Loucy (cell line): ENCODE measurements around the gene PTK6.
A peak's percentile ranks its signal among the peaks of the same experiment; 100 is the strongest.

Source experiments
- H2AFZ ChIP-seq: fragments of 200-600 bp; sonication (generic); 2 replicates; pipeline ENCODE4 v1.6.0; 2016; ENCODE audit warnings: antibody characterized with exemption, mild to moderate bottlenecking, low read length, moderate library complexity
- H3F3A ChIP-seq: fragments of 200-600 bp; 2 replicates; pipeline ENCODE4 v1.6.0; 2016; ENCODE audit warnings: antibody characterized with exemption, low read depth, mild to moderate bottlenecking
- H3K27me3 ChIP-seq: fragments of 200-600 bp; sonication (generic); 2 replicates; pipeline ENCODE4 v1.6.1; 2014; ENCODE audit warnings: low read length, mild to moderate bottlenecking; ENCODE audit not compliant: insufficient read depth, poor library complexity, severe bottlenecking
- H3K36me3 ChIP-seq: fragments of 200-600 bp; sonication (generic); 2 replicates; pipeline ENCODE4 v1.6.1; 2016; ENCODE audit warnings: low read length; ENCODE audit not compliant: insufficient read depth
- H3K4me1 ChIP-seq: fragments of 200-600 bp; sonication (generic); 2 replicates; pipeline ENCODE4 v1.5.1; 2014; ENCODE audit warnings: low read length, mild to moderate bottlenecking; ENCODE audit not compliant: insufficient read depth, poor library complexity, severe bottlenecking
- H3K4me2 ChIP-seq: fragments of 200-600 bp; sonication (generic); 2 replicates; pipeline ENCODE4 v1.6.0; 2014; ENCODE audit warnings: antibody characterized with exemption, low read length, low read depth, mild to moderate bottlenecking; ENCODE audit not compliant: poor library complexity, severe bottlenecking
- H3K4me3 ChIP-seq: fragments of 200-600 bp; sonication (generic); 2 replicates; pipeline ENCODE4 v1.5.1; 2014; ENCODE audit warnings: low read length, mild to moderate bottlenecking, mixed read lengths; ENCODE audit not compliant: poor library complexity, severe bottlenecking
- H3K79me2 ChIP-seq: fragments of 200-600 bp; sonication (generic); 2 replicates; pipeline ENCODE4 v1.6.1; 2014; ENCODE audit warnings: low read length; ENCODE audit not compliant: insufficient read depth
- H3K9ac ChIP-seq: fragments of 200-600 bp; sonication (generic); 2 replicates; pipeline ENCODE4 v1.6.0; 2014; ENCODE audit warnings: mild to moderate bottlenecking, low read depth, low read length, moderate library complexity; ENCODE audit not compliant: poor library complexity, severe bottlenecking
- H3K9me2 ChIP-seq: fragments of 200-600 bp; sonication (generic); replicated peaks from 2 replicates; pipeline ENCODE4 v1.6.1; 2016; ENCODE audit warnings: low read depth, low read length, mixed read lengths
- H3K9me3 ChIP-seq: fragments of 200-600 bp; sonication (generic); 2 replicates; pipeline ENCODE4 v1.6.1; 2014; ENCODE audit warnings: mild to moderate bottlenecking, antibody characterized with exemption, low read length, low read depth; ENCODE audit not compliant: insufficient read depth
- H4K20me1 ChIP-seq: fragments of 200-600 bp; sonication (generic); 2 replicates; pipeline ENCODE4 v1.6.0; 2014; ENCODE audit warnings: antibody characterized with exemption, low read length, mild to moderate bottlenecking; ENCODE audit not compliant: insufficient read depth, poor library complexity, severe bottlenecking
- CTCF ChIP-seq: fragments of 200-600 bp; sonication (generic); conservative IDR thresholded peaks from 2 replicates; pipeline ENCODE4 v1.5.1; 2014; ENCODE audit warnings: mild to moderate bottlenecking, antibody characterized with exemption, low read length
- EZH2phosphoT487 ChIP-seq: fragments of 200-600 bp; IDR thresholded peaks from 2 replicates; pipeline ENCODE4 v1.6.1; 2018; ENCODE audit warnings: antibody characterized with exemption, mild to moderate bottlenecking, moderate library complexity, borderline replicate concordance

Gene PTK6

GRCh38 chr20:63537525-63538203, 488 bp upstream of the PTK6 start:
- Histone ChIP-seq H3K4me1 (peaks cover 12% of the 10 kb centered on the region), H3K9me2 (no peaks in the 10 kb centered on the region), H3K79me2 (no peaks in the 10 kb centered on the region), H4K20me1 (no peaks in the 10 kb centered on the region), H3K9ac (peak overlapping the region; percentile 66), H2AFZ (peak overlapping the region; percentile 62; the same call in 1 of the 2 replicates), H3K4me3 (peak overlapping the region; percentile 63), H3K27me3 (no peaks in the 10 kb centered on the region), H3F3A (no peaks in the 10 kb centered on the region), H3K9me3 (no peaks in the 10 kb centered on the region), H3K4me2 (peak overlapping the region; percentile 66), H3K36me3 (no peaks in the 10 kb centered on the region)
- TF ChIP-seq CTCF = peak; percentile 79
- no peak for TF ChIP-seq EZH2phosphoT487

- Histone ChIP-seq H3K4me2 (no peak overlapping the region), H3F3A (no peaks in the 10 kb centered on the region), H2AFZ (no peak overlapping the region), H3K36me3 (no peaks in the 10 kb centered on the region), H3K4me1 (peaks cover 12% of the 10 kb centered on the region), H3K9me3 (no peaks in the 10 kb centered on the region), H3K9ac (no peak overlapping the region), H3K27me3 (no peaks in the 10 kb centered on the region), H3K4me3 (no peak overlapping the region), H4K20me1 (no peaks in the 10 kb centered on the region), H3K9me2 (no peaks in the 10 kb centered on the region), H3K79me2 (no peaks in the 10 kb centered on the region)
- no peak for TF ChIP-seq EZH2phosphoT487
- TF ChIP-seq CTCF = no peak
These were observed 767 bp downstream of the PTK6 start for GRCh38 chr20:63536241-63536977.

- H4K20me1 ChIP-seq = no peaks in the 10 kb centered on the region
- no peak overlapping the region for H2AFZ ChIP-seq
- H3K4me1 ChIP-seq = peaks cover 12% of the 10 kb centered on the region
- no peaks in the 10 kb centered on the region for H3K36me3 ChIP-seq
- TF ChIP-seq CTCF (no peak), EZH2phosphoT487 (no peak)
- H3K4me2 ChIP-seq = no peak overlapping the region
- no peaks in the 10 kb centered on the region for H3K79me2 ChIP-seq
- H3K9me2 ChIP-seq = no peaks in the 10 kb centered on the region
- H3K9me3 ChIP-seq = no peaks in the 10 kb centered on the region
- no peaks in the 10 kb centered on the region for H3K27me3 ChIP-seq
- H3K4me3 ChIP-seq = no peak overlapping the region
- no peak overlapping the region for H3K9ac ChIP-seq
- H3F3A ChIP-seq = no peaks in the 10 kb centered on the region
These were observed 2.1 kb downstream of the PTK6 start for GRCh38 chr20:63534831-63535651.
